HS-27A (cell line): ENCODE data around the gene LPIN1.
"Not testable (repeated sequence)": the region's sequence is repeated elsewhere in the genome, so short reads cannot be mapped to it uniquely, and the experiment has no call there.

Experiments used
- DNase-seq: peaks from one replicate; pipeline ENCODE4 v3.0.0-alpha.2; 2012; ENCODE audit warnings: low read depth, missing footprints

Gene LPIN1

DNA sequence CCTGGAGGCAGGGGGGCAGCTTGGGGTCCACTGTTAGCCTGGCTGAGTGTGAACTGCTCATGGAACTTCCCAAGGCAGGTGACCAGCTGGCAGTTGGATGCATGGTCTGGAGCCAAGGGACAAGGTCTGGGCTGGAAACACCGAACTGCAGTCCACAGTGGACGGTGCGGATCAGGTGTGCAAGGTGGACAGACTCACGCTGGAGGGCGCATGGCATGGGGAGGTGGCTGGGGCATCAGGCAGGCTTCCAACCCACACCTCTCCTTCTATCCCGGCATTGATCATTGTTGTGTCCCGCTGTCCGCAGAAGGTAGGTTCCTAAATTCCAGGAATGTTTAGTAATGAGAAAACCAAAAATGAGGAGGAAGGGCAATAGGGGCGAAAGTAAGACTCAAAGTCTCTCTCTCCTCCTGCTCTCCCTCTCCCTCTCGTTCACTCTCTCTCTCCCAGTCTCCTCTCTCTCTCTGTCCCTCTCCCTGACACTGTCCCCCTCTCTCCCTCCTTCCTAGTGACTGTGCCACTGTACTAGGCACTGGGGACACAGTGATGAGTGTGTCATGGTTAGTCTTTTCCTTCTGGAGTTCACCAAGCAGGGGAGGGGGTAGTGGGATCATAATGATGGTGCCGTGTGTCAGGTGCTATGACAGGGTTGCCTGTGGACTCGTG, 30.3 kb upstream of the LPIN1 start:
- DNase-seq = no peak

DNA sequence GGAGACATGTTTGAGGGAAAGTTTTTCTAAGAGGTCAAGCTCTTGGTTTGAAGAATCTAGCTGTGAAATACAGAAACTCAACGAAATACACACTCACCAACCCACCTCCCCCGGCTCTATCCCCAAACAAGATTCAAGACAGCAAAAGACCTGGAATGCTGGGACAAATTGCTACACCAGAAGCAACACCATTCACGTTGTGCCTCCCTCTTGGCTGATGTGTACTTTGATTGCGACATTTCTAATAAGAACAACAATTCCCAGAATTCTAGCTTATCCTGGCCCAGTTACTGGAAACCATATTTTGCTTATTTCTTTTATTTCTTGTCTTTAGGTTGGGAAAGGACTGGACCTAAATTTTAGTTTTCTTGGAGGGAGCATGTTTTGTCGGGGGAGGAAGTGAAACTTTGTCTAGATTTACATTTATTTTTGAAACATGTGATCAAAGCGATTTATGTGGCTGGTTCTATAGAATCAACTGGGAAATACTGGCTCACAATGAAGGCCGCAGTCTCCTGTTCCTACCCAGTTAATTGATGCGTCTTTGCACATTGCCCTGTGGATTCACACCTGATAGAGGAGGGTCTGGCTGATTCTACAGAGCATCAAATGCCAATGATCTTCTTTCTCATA, 29.6 kb upstream of the LPIN1 start:
- DNase-seq = no peak

DNA sequence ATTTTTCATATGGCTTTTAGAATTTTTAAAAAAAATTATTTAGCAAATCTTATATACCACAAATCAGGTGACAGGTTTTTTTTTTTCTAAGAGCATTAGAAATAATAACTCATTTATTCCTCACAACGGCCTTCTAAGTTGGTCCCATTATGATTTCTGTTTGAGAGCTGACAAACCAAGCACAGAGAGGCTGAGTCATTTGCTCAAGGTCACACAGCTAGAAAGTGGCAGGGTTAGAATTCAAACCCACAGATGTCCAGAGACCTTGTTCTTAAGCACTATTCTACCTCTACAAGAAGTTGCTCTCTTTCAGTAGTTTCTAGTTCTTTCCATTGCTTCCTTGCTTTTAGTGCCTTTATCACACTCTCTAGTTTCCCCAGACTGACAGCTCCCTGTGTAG, 28.8 kb upstream of the LPIN1 start:
- no peak for DNase-seq

DNA sequence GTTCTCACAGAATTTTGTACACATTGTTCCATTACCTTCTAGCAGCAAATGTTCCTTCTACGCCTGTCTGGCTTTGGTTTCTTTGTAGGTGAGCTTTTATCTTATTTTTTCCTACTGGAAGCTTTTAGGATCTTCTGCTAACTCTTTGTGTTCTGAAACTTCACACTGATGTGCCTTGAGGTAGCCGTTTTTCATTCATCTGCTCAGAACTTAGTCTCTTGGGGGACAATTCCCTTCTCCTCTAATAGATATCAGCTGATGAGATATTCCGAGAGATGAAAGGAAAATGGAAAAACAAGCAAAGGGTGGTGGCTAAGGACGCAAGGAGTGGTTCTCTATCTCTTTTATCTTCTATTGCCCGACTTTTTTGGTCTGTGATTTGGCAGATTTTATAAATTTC, 27.8 kb upstream of the LPIN1 start:
- no peak for DNase-seq

DNA sequence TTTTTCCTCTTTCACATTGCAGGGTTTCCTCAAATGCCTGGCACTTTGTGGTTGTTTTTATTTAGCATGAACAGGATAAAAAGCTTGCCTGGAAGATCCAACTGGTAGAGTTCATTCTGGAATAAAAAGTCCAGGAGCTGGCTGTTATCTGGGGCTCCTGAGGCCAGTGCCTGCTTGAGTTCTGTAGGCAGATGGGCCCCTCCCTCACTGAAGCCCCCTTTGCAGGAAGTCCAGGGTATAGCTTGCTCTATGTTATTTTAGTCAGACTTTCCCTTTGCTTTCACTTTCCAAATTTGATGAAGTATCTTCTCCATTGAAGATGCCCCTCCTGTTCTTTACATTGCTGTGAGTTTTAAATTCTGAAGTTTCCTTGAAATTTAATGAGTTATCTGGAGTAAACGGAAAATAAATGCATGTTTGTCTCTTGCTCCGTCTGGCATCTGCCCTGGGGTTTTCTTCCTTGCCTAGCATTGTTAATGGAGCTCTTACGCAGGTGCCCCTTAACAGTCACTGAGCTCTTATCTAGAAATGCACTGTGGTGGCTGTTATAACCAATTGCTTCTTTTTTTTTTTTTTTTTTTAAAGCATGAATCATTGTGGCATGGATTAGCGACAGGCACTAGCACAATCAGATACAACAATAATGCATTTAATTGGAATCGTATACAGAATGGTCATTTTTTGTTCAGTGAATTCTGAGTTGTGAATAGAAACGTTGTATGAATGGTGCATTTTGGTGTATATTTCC, 27.0 kb upstream of the LPIN1 start:
- no peak for DNase-seq

DNA sequence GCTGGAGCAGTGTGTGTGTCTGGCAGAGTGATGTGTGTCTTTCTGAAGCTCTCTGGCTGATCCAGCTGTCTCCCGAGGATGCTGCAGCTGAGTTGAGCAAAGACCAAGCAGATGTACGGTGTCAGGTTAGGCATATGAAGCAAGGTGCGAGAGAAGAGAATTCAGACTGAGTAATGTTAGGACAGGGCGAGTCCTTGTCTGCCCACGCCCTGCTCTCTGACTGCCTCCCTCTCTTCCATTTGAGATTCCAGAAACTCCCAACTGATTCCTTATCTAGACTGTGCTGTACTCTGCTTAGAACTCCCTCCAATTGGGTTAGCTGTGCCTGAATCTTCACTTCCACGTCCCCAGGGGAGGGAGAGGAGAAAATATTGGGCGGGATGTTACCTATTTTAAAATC, 25.7 kb upstream of the LPIN1 start:
- no peak for DNase-seq

DNA sequence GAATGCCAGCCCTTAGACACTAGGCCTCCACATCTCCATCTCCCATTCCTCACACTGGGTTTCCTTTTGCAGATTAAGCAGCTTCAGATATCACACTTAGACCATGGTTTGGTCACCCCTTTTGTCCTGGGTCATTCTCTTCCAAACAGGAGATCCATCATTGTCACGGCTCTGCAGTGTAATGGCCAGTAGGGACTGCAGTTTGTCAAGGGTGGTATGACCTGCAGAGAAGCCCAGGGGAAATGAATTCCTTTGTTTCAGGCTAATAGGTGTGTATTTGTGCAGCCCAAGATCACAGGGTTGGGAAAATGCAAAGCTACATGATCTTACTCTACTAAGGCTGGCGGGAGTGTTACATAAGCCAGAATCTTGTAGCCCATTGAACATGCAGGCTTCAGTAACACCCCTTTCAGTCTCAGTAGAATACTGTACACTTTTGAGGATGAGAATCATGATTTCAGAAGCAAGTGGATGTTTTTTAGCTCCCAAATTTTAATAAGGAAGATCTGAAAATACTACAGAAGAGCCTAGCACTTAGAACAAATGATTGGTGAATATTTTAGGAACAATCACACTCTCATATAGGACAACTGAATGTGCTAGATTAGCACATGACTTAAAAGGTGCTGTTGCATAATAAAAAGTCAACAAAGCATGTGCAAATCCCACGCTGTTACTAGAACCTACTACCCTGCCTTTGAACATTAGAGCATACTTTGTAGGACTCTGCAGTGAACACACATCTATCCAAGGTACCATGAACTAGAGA, 24.0 kb upstream of the LPIN1 start:
- no peak for DNase-seq

DNA sequence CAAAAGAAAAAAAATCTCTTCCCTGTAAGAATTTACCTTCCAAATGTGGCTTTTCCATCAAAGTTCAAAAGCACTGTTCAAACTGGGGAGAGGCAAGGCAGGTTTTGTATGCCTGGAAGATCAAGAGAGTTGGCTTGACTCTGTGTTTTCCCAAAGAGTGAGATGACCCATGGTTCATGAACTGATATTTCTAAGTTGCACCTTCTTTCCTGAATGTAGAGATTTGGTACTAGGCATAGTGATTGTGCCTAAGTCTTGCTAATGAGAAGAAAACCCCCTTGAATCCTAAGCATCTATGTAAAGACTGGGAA, 23.4 kb upstream of the LPIN1 start:
- no peak for DNase-seq

DNA sequence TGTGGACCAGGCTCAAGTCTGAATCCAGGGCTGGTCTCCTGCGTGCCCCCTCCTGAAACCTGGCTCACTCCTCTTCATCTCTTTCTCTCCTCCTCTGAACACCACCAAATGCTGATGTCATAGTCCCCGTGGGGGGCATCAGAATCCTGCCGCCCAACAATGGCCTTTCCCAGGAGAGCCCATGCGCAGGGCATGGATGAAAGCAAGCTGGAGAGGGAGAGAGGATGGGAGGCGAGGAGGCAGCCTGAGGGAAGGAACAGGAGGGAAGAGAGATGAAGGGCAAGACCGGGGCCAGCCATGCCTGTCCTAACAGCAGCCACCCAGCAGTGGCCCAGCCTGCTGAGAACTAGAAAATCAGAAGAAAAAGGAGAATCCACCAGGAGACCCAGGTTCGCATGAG, 22.3 kb upstream of the LPIN1 start:
- DNase-seq = no peak

DNA sequence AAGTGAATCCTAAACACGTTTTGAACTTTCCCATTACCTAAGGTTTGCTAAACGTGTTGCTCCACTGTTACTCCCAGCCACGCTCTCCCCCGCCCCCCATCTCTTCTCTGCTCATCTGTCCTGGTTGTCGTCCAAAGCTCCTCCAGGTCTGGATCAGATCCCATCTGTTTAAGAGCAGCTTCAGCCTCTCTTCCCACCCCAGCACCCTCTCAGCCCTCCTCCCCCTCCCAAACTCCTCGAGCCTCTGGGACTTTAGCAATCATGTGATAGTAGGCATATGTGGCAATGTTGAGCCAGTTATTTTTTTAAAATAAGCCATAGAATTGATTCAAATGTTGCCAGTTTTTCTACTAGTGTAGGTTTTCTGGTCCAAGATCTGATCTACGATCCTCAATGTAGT, 20.0 kb upstream of the LPIN1 start:
- no peak for DNase-seq

DNA sequence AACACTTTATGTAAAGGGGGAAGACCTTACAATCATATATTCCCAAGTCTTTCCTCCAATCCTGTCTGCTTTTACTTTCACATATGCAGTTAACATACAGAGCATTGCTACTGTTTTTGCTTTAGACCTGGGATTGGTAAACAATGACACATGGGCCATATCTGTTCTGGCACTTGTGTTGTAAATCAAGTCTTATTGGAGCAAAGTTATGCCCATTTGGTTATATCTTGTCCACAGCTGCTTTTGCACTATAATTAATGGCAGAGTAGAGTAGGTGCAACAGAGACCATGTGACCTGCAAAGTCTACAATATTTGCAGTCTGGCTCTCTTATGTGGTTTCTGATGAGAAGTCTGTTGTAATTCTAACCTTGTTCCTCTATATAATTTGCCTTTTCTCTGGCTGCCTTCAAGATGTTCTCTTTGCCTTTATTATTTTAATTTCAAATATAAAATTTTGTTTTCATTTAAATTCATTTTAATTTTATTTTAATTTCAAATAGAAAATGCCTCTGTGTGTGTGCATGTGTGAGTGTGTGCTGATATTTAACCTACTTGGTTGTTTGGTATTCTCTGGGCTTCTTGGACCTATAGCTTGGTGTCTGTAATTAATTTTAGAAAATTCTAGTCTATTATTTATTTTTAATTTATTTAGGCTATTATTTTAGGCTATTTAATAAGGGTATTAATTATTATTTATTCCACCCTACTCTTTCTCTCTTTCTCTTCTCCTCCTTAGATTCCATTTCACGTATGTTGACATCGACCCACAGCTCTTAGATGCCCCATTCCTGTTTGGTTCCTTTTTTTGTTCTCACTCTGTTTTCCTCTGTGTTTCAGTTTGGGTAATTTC, 16.8 kb upstream of the LPIN1 start:
- no peak for DNase-seq

DNA sequence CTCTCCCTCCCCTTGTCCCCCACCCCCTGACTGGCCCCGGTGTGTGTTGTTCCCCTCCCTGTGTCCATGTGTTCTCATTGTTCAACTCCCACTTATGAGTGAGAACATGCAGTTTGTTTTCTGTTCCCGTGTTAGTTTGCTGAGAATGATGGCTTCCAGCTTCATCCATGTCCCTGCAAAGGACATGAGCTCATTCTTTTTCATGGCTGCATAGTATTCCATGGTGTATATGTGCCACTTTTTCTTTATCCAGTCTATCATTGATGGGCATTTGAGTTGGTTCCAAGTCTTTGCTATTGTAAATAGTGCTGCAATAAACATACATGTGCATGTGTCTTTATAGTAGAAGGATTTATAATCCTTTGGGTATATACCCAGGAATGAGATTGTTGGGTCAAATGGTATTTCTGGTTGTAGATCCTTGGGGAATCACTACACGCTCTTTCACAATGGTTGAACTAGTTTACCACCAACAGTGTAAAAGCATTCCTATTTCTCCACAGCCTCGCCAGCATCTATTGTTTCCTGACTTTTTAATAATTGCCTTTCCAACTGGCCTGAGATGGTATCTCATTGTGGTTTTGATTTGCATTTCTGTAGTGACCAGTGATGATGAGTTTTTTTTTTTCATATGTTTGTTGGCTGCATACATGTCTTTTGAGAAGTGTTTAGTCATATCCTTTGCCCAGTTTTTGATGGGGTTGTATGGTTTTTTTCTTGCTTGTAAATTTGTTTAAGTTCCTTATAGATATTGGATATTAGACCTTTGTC, 15.0 kb upstream of the LPIN1 start:
- not testable (repeated sequence) for DNase-seq

DNA sequence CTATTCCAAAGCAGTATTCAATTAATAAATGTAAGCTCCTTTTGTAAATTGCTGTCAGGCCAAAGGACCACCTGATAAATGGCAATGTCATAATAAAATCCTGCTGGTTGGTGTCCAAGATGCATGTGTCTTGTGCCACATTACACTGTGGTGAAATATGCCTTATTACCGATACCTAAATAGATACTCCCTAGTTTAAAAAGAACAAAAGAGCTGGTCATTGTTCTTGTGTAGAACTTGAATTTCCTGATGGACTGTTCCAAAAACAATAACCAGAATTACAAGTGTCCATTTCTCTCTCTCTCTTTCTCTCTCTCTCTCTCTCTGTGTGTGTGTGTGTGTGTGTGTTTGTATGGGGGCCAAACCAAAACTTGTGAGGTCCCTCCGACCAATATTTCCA, 13.8 kb upstream of the LPIN1 start:
- no peak for DNase-seq

DNA sequence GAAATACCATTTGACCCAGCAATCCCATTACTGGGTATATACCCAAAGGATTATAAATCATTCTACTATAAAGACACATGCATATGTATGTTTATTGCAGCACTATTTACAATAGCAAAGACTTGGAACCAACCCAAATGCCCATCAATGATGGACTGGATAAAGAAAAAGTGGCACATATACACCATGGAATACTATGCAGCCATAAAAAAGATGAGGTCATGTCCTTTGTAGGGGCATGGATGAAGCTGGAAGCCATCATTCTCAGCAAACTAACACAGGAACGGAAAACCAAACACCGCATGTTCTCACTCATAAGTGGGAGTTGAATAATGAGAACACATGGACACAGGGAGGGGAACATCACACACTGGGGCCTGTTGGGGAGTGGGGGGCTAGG, 8.6 kb upstream of the LPIN1 start:
- DNase-seq = not testable (repeated sequence)

DNA sequence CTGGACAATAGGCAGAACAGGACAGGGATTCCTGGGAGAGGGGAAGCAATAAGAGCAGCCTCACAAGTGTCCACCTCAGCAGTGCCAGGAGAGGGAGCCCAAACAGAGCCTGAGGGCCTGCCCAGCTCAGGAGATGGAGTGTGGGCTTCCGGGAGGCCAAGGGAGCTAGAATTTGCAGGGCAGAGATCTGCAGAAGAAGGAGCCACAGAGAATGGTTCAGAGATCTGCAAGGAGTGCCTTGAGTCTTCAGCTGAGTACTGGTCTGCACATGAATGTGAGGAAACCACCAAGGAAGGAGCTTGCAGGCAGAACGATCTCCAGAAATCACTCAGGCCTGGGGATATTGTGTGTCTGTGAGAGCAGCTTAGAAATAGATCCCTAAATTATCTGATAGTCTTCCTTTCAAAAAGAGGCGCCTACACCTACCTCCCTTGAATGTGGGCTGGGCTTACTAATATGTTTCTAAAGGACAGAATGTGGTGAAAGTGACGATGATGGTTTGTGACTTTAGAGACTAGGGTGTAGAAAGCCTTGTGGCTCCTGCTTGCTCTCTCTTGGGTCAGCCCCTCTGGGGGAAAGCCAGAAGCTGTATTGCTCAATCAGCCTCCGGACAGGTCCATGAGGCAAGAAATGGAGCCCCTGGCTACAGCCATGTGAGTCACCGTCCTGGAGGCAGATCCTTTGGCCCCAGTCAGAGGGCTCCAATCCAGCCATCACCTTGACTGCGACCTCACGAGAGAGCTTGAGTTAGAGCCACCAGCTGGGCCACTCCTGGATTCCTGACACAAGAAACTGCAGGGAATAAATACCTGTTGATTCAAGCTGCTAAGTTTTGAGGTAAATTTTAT, 7.6 kb upstream of the LPIN1 start:
- DNase-seq = peak; percentile 47

DNA sequence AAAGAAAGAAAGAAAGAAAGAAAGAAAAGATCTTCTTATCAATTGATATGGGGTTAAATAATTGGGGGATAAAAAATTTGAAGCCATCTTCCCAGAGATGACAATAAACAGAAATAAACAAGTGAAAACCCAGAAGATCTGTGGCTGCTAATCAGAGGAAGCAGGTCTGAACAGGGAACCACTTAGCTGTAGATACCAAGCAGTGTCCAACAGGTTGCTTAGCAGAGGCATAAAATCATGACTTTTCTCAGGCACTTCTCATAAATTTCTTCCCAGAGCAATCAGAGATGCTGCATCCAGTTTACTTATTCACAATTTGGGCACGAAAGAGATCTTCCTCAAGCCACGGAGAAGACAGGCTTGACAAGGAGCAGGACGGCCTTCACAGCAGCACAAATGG, 5.7 kb upstream of the LPIN1 start:
- no peak for DNase-seq

DNA sequence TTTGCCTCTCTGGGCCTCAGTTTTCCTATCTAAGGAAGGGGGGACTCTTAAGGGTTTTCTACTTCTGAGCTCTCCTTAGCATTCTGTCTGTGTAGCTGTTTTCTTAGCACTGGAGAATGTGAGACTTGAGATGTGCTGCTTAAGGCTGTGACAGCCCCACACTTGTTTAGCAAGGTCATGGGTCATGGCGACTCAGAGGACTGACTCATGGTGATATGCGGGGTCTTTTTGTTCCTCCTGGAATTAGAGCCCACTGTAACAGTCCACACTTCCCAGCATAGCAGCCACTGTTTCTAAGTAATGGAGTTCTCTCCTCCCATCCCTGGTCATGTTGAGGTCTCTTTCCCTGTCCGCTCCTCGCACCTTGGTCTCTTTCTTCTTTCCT, 4.1 kb upstream of the LPIN1 start:
- no peak for DNase-seq

DNA sequence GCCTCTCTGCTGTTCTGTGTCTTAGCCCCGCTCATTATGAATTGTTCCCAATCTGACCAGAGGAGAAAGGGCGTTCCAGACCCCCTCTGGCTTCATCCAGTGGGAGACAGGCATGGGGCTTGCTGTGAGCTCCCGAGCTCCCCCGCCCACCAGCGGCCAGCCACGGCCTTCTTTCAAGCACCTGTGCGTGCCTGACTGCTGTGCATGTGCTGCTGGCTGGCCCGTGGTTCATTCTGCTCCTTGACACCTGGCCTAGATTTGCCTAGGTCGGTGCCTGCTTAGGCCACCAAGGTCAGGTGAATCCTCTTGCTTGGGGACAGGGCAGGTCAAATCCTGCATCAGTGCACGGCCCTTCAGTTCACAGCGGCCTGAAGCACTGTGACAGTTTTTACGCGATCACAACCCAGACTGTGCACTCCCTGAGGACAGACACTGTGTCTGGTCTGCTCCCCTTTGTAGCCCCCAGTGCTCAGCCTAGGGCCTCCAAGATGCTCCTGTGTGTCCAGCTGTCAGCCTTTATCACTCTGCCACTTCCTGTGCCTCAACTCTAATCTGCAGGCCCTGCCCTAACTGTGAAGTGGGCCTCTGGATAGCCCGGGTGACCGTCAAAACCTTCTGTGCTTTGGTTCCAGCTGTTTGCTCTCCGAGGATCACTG, 3.6 kb upstream of the LPIN1 start:
- no peak for DNase-seq

DNA sequence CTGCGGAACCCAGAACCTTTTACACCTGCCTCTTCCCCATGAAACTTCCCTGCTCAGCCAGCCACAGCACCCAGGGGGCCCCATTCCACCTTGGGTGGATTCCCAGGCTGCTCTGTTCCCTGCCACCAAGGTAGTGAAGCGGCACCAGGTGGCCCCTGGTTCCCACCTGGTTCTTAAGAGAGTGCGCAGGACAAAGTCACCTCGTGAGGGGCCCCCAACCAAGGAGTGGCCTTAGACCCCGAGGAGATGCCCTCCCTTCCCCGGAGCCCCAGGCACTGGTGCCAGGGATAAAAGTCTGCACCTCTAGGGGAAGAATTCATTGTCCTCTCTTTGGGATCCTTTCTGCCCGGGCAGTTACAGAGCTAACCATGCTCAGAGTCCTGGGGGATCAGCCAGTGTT, 3.1 kb upstream of the LPIN1 start:
- DNase-seq = no peak
